Measurements from ENCODE around the gene ARFGAP1.

The ARFGAP1 gene

GRCh38 chr20:63321148-63321831 lies 48.7 kb downstream of the ARFGAP1 start:
- no peaks in the 10 kb centered on the region for H3K4me1 Mint-ChIP-seq (ENCODE audit: low read depth)
- H3K36me3 Mint-ChIP-seq (ENCODE audit: low read depth): no peaks in the 10 kb centered on the region
- DNase-seq (ENCODE audit: low spot score): no peak
- H3K4me3 Mint-ChIP-seq: no peak overlapping the region
- no peak overlapping the region for H3K27ac Mint-ChIP-seq
- H3K27me3 Mint-ChIP-seq (ENCODE audit: low read depth): peaks cover 6% of the 10 kb centered on the region
- H3K9me3 Mint-ChIP-seq: no peaks in the 10 kb centered on the region

GRCh38 chr20:63322146-63322932 lies 49.7 kb downstream of the ARFGAP1 start:
- Mint-ChIP-seq H3K27ac (no peak overlapping the region), H3K9me3 (no peaks in the 10 kb centered on the region), H3K36me3 (ENCODE audit: low read depth) (no peaks in the 10 kb centered on the region), H3K4me1 (ENCODE audit: low read depth) (no peaks in the 10 kb centered on the region), H3K4me3 (no peak overlapping the region), H3K27me3 (ENCODE audit: low read depth) (peaks cover 6% of the 10 kb centered on the region)
- no peak for DNase-seq (ENCODE audit: low spot score)

- Mint-ChIP-seq H3K36me3 (ENCODE audit: low read depth) (no peaks in the 10 kb centered on the region), H3K27ac (no peak overlapping the region), H3K27me3 (ENCODE audit: low read depth) (peaks cover 6% of the 10 kb centered on the region)
Observed at GRCh38 chr20:63322933-63323273, 50.3 kb downstream of the ARFGAP1 start.

GRCh38 chr20:63323357-63323981 lies 50.9 kb downstream of the ARFGAP1 start:
- Mint-ChIP-seq H3K9me3 (no peaks in the 10 kb centered on the region), H3K36me3 (ENCODE audit: low read depth) (no peaks in the 10 kb centered on the region), H3K4me1 (ENCODE audit: low read depth) (no peaks in the 10 kb centered on the region), H3K27me3 (ENCODE audit: low read depth) (peaks cover 6% of the 10 kb centered on the region), H3K27ac (no peak overlapping the region), H3K4me3 (no peak overlapping the region)
- DNase-seq (ENCODE audit: low spot score): no peak

More at GRCh38 chr20:63322933-63323273, 50.3 kb downstream of the ARFGAP1 start:
- Mint-ChIP-seq H3K4me3 (no peak overlapping the region), H3K9me3 (no peaks in the 10 kb centered on the region), H3K4me1 (ENCODE audit: low read depth) (no peaks in the 10 kb centered on the region)
- DNase-seq (ENCODE audit: low spot score): no peak

GRCh38 chr20:63325021-63325471 lies 52.4 kb downstream of the ARFGAP1 start:
- DNase-seq (ENCODE audit: low spot score): no peak
- no peaks in the 10 kb centered on the region for H3K9me3 Mint-ChIP-seq
- peaks cover 6% of the 10 kb centered on the region for H3K27me3 Mint-ChIP-seq (ENCODE audit: low read depth)
- H3K4me3 Mint-ChIP-seq: no peak overlapping the region
- H3K4me1 Mint-ChIP-seq (ENCODE audit: low read depth): no peaks in the 10 kb centered on the region
- no peaks in the 10 kb centered on the region for H3K36me3 Mint-ChIP-seq (ENCODE audit: low read depth)
- no peak overlapping the region for H3K27ac Mint-ChIP-seq

GRCh38 chr20:63325554-63326313 lies 53.1 kb downstream of the ARFGAP1 start:
- H3K36me3 Mint-ChIP-seq (ENCODE audit: low read depth): no peaks in the 10 kb centered on the region
- H3K27ac Mint-ChIP-seq: no peak overlapping the region
- no peaks in the 10 kb centered on the region for H3K9me3 Mint-ChIP-seq
- no peak for DNase-seq (ENCODE audit: low spot score)
- H3K4me1 Mint-ChIP-seq (ENCODE audit: low read depth): no peaks in the 10 kb centered on the region
- H3K4me3 Mint-ChIP-seq: no peak overlapping the region
- H3K27me3 Mint-ChIP-seq (ENCODE audit: low read depth): peaks cover 6% of the 10 kb centered on the region

DNA sequence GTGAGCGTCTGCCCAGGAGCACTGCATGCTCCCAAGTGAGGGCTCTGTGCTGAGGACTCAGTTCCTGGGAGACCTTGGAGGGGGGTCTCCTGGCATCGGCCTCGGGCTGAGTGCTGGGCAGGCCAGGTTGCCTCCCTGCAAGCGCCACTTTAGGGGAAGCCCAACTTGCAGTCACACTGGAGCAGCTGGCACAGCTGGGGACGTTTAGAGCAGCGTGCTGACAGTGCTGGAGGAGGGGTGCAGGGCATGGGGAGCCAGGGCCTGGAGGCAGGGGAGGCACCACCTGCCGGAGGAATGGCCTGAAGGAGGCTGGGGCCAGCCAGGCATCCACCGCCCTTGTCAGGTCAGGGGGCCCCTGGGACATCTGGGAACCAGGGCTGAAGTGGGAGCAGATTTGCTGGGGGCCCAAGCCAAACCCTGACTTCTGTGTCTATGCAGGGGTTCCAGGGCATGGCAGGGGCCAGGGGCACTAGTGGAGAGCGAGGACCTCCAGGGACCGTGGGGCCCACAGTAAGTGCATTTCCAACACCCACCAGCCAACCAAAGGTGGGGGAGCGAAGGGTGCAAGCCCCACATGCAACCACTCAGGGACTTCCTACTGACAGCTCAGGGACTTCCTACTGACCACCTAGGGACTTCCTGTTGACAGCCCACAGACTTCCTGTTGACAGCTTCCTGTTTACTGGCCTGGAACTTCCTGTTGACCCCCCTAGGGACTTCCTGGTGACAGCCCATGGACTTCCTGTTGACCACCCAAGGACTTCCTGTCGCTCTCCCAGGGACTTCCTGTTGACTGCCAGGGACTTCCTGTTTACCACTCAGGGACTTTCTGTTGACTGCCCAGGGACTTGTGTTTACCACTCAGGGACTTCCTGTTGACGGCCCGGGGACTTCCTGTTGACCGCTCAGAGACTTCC lies 54.0 kb downstream of the ARFGAP1 start:
- H3K9me3 Mint-ChIP-seq: peaks cover 2% of the 10 kb centered on the region
- no peak for DNase-seq (ENCODE audit: low spot score)
- H3K4me3 Mint-ChIP-seq: no peak overlapping the region

GRCh38 chr20:63327231-63327745 lies 54.7 kb downstream of the ARFGAP1 start:
- Mint-ChIP-seq H3K36me3 (ENCODE audit: low read depth) (no peaks in the 10 kb centered on the region), H3K27ac (peak overlapping the region; percentile 74), H3K27me3 (ENCODE audit: low read depth) (peaks cover 6% of the 10 kb centered on the region), H3K9me3 (peaks cover 9% of the 10 kb centered on the region), H3K4me1 (ENCODE audit: low read depth) (no peaks in the 10 kb centered on the region), H3K4me3 (no peak overlapping the region)
- no peak for DNase-seq (ENCODE audit: low spot score)

More for the DNA sequence above, 54.0 kb downstream of the ARFGAP1 start:
- H3K36me3 Mint-ChIP-seq (ENCODE audit: low read depth): no peaks in the 10 kb centered on the region
- H3K27ac Mint-ChIP-seq: peak overlapping the region; percentile 74
- peaks cover 6% of the 10 kb centered on the region for H3K27me3 Mint-ChIP-seq (ENCODE audit: low read depth)
- no peaks in the 10 kb centered on the region for H3K4me1 Mint-ChIP-seq (ENCODE audit: low read depth)

- DNase-seq (ENCODE audit: low spot score): no peak
- peaks cover 6% of the 10 kb centered on the region for H3K27me3 Mint-ChIP-seq (ENCODE audit: low read depth)
- H3K9me3 Mint-ChIP-seq: peaks cover 9% of the 10 kb centered on the region
- no peaks in the 10 kb centered on the region for H3K4me1 Mint-ChIP-seq (ENCODE audit: low read depth)
- no peaks in the 10 kb centered on the region for H3K36me3 Mint-ChIP-seq (ENCODE audit: low read depth)
- H3K4me3 Mint-ChIP-seq: no peak overlapping the region
- no peak overlapping the region for H3K27ac Mint-ChIP-seq
Observed at GRCh38 chr20:63328026-63328700, 55.5 kb downstream of the ARFGAP1 start.

DNA sequence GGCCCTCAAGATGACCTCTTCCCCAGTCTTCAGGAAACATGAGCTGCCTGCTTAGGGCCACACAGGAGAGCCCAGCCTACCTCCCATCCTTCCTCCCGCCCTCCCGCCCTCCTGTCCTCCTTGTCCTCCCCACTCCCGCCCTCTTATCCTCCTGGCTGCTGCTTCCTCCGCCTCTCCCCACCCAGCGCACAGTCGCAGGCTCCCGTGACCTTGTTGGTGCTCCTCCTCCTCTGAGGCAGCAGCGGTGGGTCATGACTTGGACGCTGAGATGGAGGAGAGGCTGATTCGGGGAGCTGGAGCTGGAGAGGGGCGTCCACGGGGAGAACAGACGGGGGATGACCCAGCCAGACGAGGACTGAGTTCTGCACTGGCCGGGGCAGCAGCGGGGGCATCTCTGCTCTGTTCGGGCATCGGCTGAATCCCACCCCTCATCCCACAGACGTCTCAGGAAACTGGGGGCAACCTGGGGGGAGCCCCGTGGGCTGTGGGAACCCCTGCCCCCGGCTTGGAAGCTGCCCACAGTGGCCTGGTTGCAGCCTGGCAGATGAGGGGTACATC lies 56.2 kb downstream of the ARFGAP1 start:
- peaks cover 4% of the 10 kb centered on the region for H3K27me3 Mint-ChIP-seq (ENCODE audit: low read depth)
- H3K9me3 Mint-ChIP-seq: peaks cover 9% of the 10 kb centered on the region
- DNase-seq (ENCODE audit: low spot score): no peak
- no peaks in the 10 kb centered on the region for H3K36me3 Mint-ChIP-seq (ENCODE audit: low read depth)
- H3K27ac Mint-ChIP-seq: no peak overlapping the region
- no peaks in the 10 kb centered on the region for H3K4me1 Mint-ChIP-seq (ENCODE audit: low read depth)
- no peak overlapping the region for H3K4me3 Mint-ChIP-seq

- Mint-ChIP-seq H3K9me3 (peaks cover 9% of the 10 kb centered on the region), H3K4me1 (ENCODE audit: low read depth) (no peaks in the 10 kb centered on the region), H3K36me3 (ENCODE audit: low read depth) (no peaks in the 10 kb centered on the region), H3K27ac (no peak overlapping the region), H3K4me3 (no peak overlapping the region), H3K27me3 (ENCODE audit: low read depth) (no peaks in the 10 kb centered on the region)
- no peak for DNase-seq (ENCODE audit: low spot score)
Observed at GRCh38 chr20:63329331-63330083, 56.9 kb downstream of the ARFGAP1 start.

Data from T-helper 2 cell treated with Interferon-gamma antibody and Interleukin-4, amounts not matched to agents 5 μg/mL and 100 μg/mL, for 36 hours (primary cell).